ENCODE results near the gene FKBP11. TPM values are rescaled to one million over a fixed set of nuclear protein-coding genes. Genes with fewer than 3 reads are reported as not detected.

FKBP11 gene
- total RNA-seq, 1 experiment from 2014 or later, result 25.5 TPM

GRCh38 chr12:48943221-48943620 is 17.9 kb upstream of the FKBP11 start:
- Histone ChIP-seq H2AFZ (no peak overlapping the region), H3K36me3 (ENCODE audit: low read depth) (peaks cover 13% of the 10 kb centered on the region), H3F3A (ENCODE audit: insufficient read depth, low read depth) (peaks cover 11% of the 10 kb centered on the region), H3K79me2 (ENCODE audit: low read depth) (peaks cover 48% of the 10 kb centered on the region), H3K4me1 (replicated peaks; ENCODE audit: insufficient read depth) (peaks cover 8% of the 10 kb centered on the region; the same call in 1 of the 2 replicates), H3K27me3 (ENCODE audit: insufficient read depth, low read depth) (no peaks in the 10 kb centered on the region), H3K4me2 (no peak overlapping the region), H3K27ac (no peak overlapping the region), H3K9me3 (ENCODE audit: insufficient read depth, low read depth) (no peaks in the 10 kb centered on the region), H3K9me2 (ENCODE audit: insufficient read depth) (no peaks in the 10 kb centered on the region), H3K4me3 (no peak overlapping the region), H4K20me1 (ENCODE audit: insufficient read depth) (peaks cover 77% of the 10 kb centered on the region)
- TF ChIP-seq, protein P1, sequence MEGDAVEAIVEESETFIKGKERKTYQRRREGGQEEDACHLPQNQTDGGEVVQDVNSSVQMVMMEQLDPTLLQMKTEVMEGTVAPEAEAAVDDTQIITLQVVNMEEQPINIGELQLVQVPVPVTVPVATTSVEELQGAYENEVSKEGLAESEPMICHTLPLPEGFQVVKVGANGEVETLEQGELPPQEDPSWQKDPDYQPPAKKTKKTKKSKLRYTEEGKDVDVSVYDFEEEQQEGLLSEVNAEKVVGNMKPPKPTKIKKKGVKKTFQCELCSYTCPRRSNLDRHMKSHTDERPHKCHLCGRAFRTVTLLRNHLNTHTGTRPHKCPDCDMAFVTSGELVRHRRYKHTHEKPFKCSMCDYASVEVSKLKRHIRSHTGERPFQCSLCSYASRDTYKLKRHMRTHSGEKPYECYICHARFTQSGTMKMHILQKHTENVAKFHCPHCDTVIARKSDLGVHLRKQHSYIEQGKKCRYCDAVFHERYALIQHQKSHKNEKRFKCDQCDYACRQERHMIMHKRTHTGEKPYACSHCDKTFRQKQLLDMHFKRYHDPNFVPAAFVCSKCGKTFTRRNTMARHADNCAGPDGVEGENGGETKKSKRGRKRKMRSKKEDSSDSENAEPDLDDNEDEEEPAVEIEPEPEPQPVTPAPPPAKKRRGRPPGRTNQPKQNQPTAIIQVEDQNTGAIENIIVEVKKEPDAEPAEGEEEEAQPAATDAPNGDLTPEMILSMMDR (conservative IDR thresholded peaks at IDR 0.05), result no peak
- no peak for TF ChIP-seq EZH2 (IDR thresholded peaks at IDR 0.05; ENCODE audit: low read depth)
- POLR2A ChIA-PET (ENCODE audit: unreplicated experiment), result interaction anchor here (0.6 kb wide), 1 partner anchor 1178 kb away, joined by 3 read pairs; no protein-coding TSS in a partner anchor
- intact Hi-C loops (cut with micrococcal nuclease; ENCODE audit: unreplicated experiment), result no loop called here
- CTCF ChIA-PET, result no interaction called here
- BruUV-seq (replicated peaks), result no TSS peak
- DNase-seq, result no peak

DNA sequence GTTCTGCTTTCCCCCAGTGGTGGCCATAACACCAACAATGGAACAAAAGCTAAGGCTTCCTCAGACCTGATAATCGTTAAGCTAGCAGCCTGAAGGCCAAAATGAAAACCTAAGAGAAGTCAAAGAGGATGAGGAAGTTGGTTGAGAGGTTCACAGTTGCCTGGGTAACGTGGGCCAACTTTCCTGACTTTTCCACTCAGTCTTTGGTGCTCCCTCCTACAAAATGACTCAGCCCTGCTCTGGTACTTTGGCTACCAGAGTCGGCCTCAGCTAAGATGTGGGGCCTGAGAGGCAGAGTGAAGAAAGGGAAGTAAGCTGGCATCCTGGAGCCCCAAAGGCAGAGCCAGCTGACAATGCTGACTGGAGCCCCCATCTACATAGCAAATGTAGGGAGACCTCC is 14.9 kb upstream of the FKBP11 start:
- intact Hi-C loops (cut with micrococcal nuclease; ENCODE audit: unreplicated experiment), result no loop called here
- ChIA-PET POLR2A (ENCODE audit: unreplicated experiment) (no interaction called here), CTCF (interaction anchor here (0.7 kb wide), 1 partner anchor 10 kb away, joined by 3 read pairs; no protein-coding TSS in a partner anchor)

GRCh38 chr12:48938805-48939204 is 13.5 kb upstream of the FKBP11 start:
- Histone ChIP-seq H4K20me1 (ENCODE audit: insufficient read depth) (peaks cover 70% of the 10 kb centered on the region), H3K27ac (no peak overlapping the region), H3K79me2 (ENCODE audit: low read depth) (peaks cover 7% of the 10 kb centered on the region), H3K4me1 (replicated peaks; ENCODE audit: insufficient read depth) (no peaks in the 10 kb centered on the region), H3K27me3 (ENCODE audit: insufficient read depth, low read depth) (no peaks in the 10 kb centered on the region), H3K4me2 (no peak overlapping the region), H3F3A (ENCODE audit: insufficient read depth, low read depth) (peaks cover 15% of the 10 kb centered on the region; the same call in 1 of the 2 replicates), H3K4me3 (no peak overlapping the region), H3K36me3 (ENCODE audit: low read depth) (peaks cover 40% of the 10 kb centered on the region), H3K9me3 (ENCODE audit: insufficient read depth, low read depth) (no peaks in the 10 kb centered on the region), H2AFZ (no peak overlapping the region), H3K9me2 (ENCODE audit: insufficient read depth) (no peaks in the 10 kb centered on the region)
- intact Hi-C loops (cut with micrococcal nuclease; ENCODE audit: unreplicated experiment), result no loop called here
- no peak for DNase-seq
- POLR2A ChIA-PET (ENCODE audit: unreplicated experiment), result interaction anchor here (0.6 kb wide), 1 partner anchor 1110 kb away, joined by 6 read pairs; no protein-coding TSS in a partner anchor
- CTCF ChIA-PET, result interaction anchor here (0.5 kb wide), 1 partner anchor 19 kb away, joined by 11 read pairs; the partner anchor contains the start of gene ARF3
- no TSS peak for BruUV-seq (replicated peaks)
- TF ChIP-seq, protein P1 (conservative IDR thresholded peaks at IDR 0.05), result no peak
- TF ChIP-seq EZH2 (IDR thresholded peaks at IDR 0.05; ENCODE audit: low read depth), result no peak

More for the DNA sequence above, 14.9 kb upstream of the FKBP11 start:
- H3K9me3 ChIP-seq (ENCODE audit: insufficient read depth, low read depth), result no peaks in the 10 kb centered on the region
- H3K4me3 ChIP-seq, result no peak overlapping the region
- no peaks in the 10 kb centered on the region for H3K27me3 ChIP-seq (ENCODE audit: insufficient read depth, low read depth)
- no peaks in the 10 kb centered on the region for H3K4me1 ChIP-seq (replicated peaks; ENCODE audit: insufficient read depth)
- H4K20me1 ChIP-seq (ENCODE audit: insufficient read depth), result peaks cover 76% of the 10 kb centered on the region
- H3K79me2 ChIP-seq (ENCODE audit: low read depth), result peaks cover 19% of the 10 kb centered on the region
- H3K9me2 ChIP-seq (ENCODE audit: insufficient read depth), result no peaks in the 10 kb centered on the region
- DNase-seq, result no peak
- H3K27ac ChIP-seq, result no peak overlapping the region
- no peak overlapping the region for H3K4me2 ChIP-seq
- no peak overlapping the region for H2AFZ ChIP-seq
- no TSS peak for BruUV-seq (replicated peaks)
- TF ChIP-seq, protein P1 (conservative IDR thresholded peaks at IDR 0.05), result no peak
- TF ChIP-seq EZH2 (IDR thresholded peaks at IDR 0.05; ENCODE audit: low read depth), result no peak
- peaks cover 15% of the 10 kb centered on the region; the same call in 1 of the 2 replicates for H3F3A ChIP-seq (ENCODE audit: insufficient read depth, low read depth)
- H3K36me3 ChIP-seq (ENCODE audit: low read depth), result peaks cover 27% of the 10 kb centered on the region

Measured in PC-9 (cell line).